GM23338 (cell line): ENCODE measurements around the gene AVPR2.

Experiments used
- CTCF ChIP-seq, 2 experiments: fragments of 200-600 bp in 1 of 2; sonication (generic) in 1 of 2; conservative IDR thresholded peaks; 2 replicates each; pipeline versions ENCODE4 v1.5.1 to v1.6.1; 2016 to 2017; ENCODE audit warnings: antibody characterized with exemption in 2 of 2, low read depth in 2 of 2, mild to moderate bottlenecking in 2 of 2, moderate library complexity in 1 of 2
- POLR2AphosphoS5 ChIP-seq: IDR thresholded peaks from 2 replicates; pipeline ENCODE4 v1.6.1; 2016; ENCODE audit warnings: antibody characterized with exemption, low read depth

DNA sequence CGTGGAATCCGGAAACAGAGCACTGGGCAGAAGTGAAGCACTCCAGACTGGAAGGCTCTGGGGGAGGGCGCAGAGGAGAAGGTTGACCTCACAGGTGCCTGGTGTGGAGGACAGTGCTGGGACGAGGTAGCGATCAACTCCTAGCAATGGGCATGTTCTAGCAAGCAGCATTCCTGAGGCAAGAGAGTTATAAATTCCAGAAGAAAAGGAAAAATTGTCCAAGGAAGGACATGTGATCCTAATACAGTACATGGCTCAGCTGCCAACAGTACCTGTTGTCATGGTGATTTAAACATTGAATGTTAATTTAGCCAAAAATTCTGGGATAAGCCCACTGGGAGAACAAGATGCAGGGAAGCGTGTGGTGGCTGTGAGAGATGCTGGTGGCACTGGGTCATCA, 13.4 kb downstream of the AVPR2 start:
- TF ChIP-seq CTCF (conservative IDR thresholded peaks at IDR 0.05; ENCODE audit: low read depth in 2 of 2) (no peak), POLR2AphosphoS5 (no peak)
